Measurements from ENCODE around the gene OIP5.

- TF ChIP-seq CTCF (IDR thresholded peaks at IDR 0.05) (no peak), EZH2 (IDR thresholded peaks at IDR 0.05; ENCODE audit: borderline replicate concordance, insufficient read depth, low read depth, low read length, poor library complexity, severe bottlenecking) (no peak)
Observed at GRCh38 chr15:41307679-41308078, 24.7 kb downstream of the OIP5 start.

Data from B cell (primary cell).